Activated CD8-positive, alpha-beta memory T cell treated with anti-CD3 and anti-CD28 coated beads for 1 hour (primary cell): ENCODE data around the gene SIGLEC10.
"Not testable (repeated sequence)": the region's sequence is repeated elsewhere in the genome, so short reads cannot be mapped to it uniquely, and the experiment has no call there.

ENCODE experiments used
- DNase-seq, 2 donors: peaks; one replicate each; pipeline ENCODE4 v3.0.0-alpha.2; 2020; ENCODE audit warnings: low read depth in 1 of 2; ENCODE audit errors: extremely low read depth in 1 of 2

Gene SIGLEC10

GRCh38 chr19:51417107-51417809 is at the start of gene SIGLEC10:
Gene SIGLEC10 (minus strand): TSS chr19:51417642. CDS start chr19:51417581, 61 bp downstream.
- DNase-seq: no peak

- DNase-seq: no peak
Measured at GRCh38 chr19:51466723-51467122, 49.3 kb upstream of the SIGLEC10 start.

- not testable (repeated sequence) for DNase-seq
Measured at GRCh38 chr19:51463976-51464581, 46.6 kb upstream of the SIGLEC10 start.

- DNase-seq: no peak
Measured at GRCh38 chr19:51462681-51463080, 45.2 kb upstream of the SIGLEC10 start.

GRCh38 chr19:51462276-51462675 is 44.8 kb upstream of the SIGLEC10 start:
- DNase-seq: no peak

- no peak for DNase-seq
Measured at GRCh38 chr19:51461723-51462161, 44.3 kb upstream of the SIGLEC10 start.

- DNase-seq: no peak
Measured at GRCh38 chr19:51460164-51460992, 42.9 kb upstream of the SIGLEC10 start.

- no peak for DNase-seq
Measured at GRCh38 chr19:51458899-51459505, 41.6 kb upstream of the SIGLEC10 start.

GRCh38 chr19:51458051-51458645 is 40.7 kb upstream of the SIGLEC10 start, which contains the start of gene SIGLEC8:
Gene SIGLEC8 (minus strand): TSS chr19:51458454. CDS start chr19:51458387, 67 bp downstream.
- DNase-seq: no peak

- DNase-seq: no peak
Measured at GRCh38 chr19:51457351-51458013, 40.0 kb upstream of the SIGLEC10 start.

- DNase-seq: no peak
Measured at GRCh38 chr19:51456541-51457290, 39.3 kb upstream of the SIGLEC10 start.

- DNase-seq: no peak
Measured at GRCh38 chr19:51450730-51451307, 33.4 kb upstream of the SIGLEC10 start.

GRCh38 chr19:51448411-51449016 is 31.1 kb upstream of the SIGLEC10 start:
- DNase-seq: no peak

- DNase-seq: no peak
Measured at GRCh38 chr19:51448011-51448410, 30.6 kb upstream of the SIGLEC10 start.

- DNase-seq: not testable (repeated sequence)
Measured at GRCh38 chr19:51447510-51447909, 30.1 kb upstream of the SIGLEC10 start.

- DNase-seq: peak; percentile 69 to 76
Measured at GRCh38 chr19:51441410-51442390, 24.3 kb upstream of the SIGLEC10 start.

- no peak for DNase-seq
Measured at GRCh38 chr19:51440846-51441409, 23.5 kb upstream of the SIGLEC10 start.
